GM23338 (cell line): ENCODE results near the gene ABCG8. TPM values are rescaled to one million over a fixed set of nuclear protein-coding genes. Genes with fewer than 3 reads are reported as not detected.

Source experiments
- ATAC-seq: fragments of 200-7000 bp; cut with Tn5 transposase; 3 replicates; pipeline ENCODE4 v1.9.1; 2020
- DNase-seq: peaks from one replicate; pipeline ENCODE4 v3.0.0-alpha.2; 2015; ENCODE audit warnings: low spot score
- H2AFZ ChIP-seq: fragments of 200-600 bp; sonication (generic); 2 replicates; pipeline ENCODE4 v1.8.0; 2016; ENCODE audit warnings: antibody characterized with exemption, mild to moderate bottlenecking, moderate library complexity
- H3F3A ChIP-seq: fragments of 200-600 bp; sonication (generic); replicated peaks from 2 replicates; pipeline ENCODE4 v1.8.0; 2017; ENCODE audit warnings: antibody characterized with exemption, mixed run types, low read depth
- H3K27ac ChIP-seq: fragments of 200-600 bp; sonication (generic); 2 replicates; pipeline ENCODE4 v1.6.1; 2016; ENCODE audit warnings: low read depth
- H3K27me3 ChIP-seq: fragments of 200-600 bp; sonication (generic); 2 replicates; pipeline ENCODE4 v1.8.0; 2016; ENCODE audit warnings: mild to moderate bottlenecking, mixed run types, moderate library complexity; ENCODE audit not compliant: insufficient read depth
- H3K36me3 ChIP-seq: fragments of 200-600 bp; sonication (generic); 2 replicates; pipeline ENCODE4 v1.8.0; 2016; ENCODE audit warnings: mild to moderate bottlenecking; ENCODE audit not compliant: insufficient read depth
- H3K4me1 ChIP-seq: fragments of 200-600 bp; sonication (generic); 2 replicates; pipeline ENCODE4 v1.8.0; 2016; ENCODE audit warnings: mild to moderate bottlenecking, moderate library complexity; ENCODE audit not compliant: insufficient read depth
- H3K4me2 ChIP-seq: fragments of 200-600 bp; sonication (generic); 2 replicates; pipeline ENCODE4 v1.7.1; 2017; ENCODE audit warnings: mixed run types
- H3K4me3 ChIP-seq: fragments of 200-600 bp; sonication (generic); 2 replicates; pipeline ENCODE4 v1.6.1; 2016; ENCODE audit warnings: mixed run types
- H3K79me2 ChIP-seq: fragments of 200-600 bp; sonication (generic); replicated peaks from 2 replicates; pipeline ENCODE4 v1.8.0; 2017; ENCODE audit warnings: mild to moderate bottlenecking; ENCODE audit not compliant: insufficient read depth
- H3K9me2 ChIP-seq: fragments of 200-600 bp; sonication (generic); 2 replicates; pipeline ENCODE4 v1.8.0; 2017; ENCODE audit not compliant: insufficient read depth
- H4K20me1 ChIP-seq: fragments of 200-600 bp; sonication (generic); replicated peaks from 2 replicates; pipeline ENCODE4 v1.8.0; 2017; ENCODE audit warnings: mild to moderate bottlenecking; ENCODE audit not compliant: insufficient read depth
- H3K27ac Mint-ChIP-seq: 2 replicates; pipeline ENCODE4 v1.8.0; 2020; ENCODE audit warnings: inconsistent platforms, mild to moderate bottlenecking, moderate library complexity, mixed read lengths
- H3K27me3 Mint-ChIP-seq: 3 replicates; pipeline ENCODE4 v1.8.0; 2022; ENCODE audit warnings: low read depth, mild to moderate bottlenecking, moderate library complexity, mixed read lengths, inconsistent platforms; ENCODE audit not compliant: insufficient read depth, poor library complexity
- H3K36me3 Mint-ChIP-seq: 3 replicates; pipeline ENCODE4 v1.8.0; 2021; ENCODE audit warnings: low read depth, mild to moderate bottlenecking, inconsistent platforms, moderate library complexity, mixed read lengths
- H3K4me1 Mint-ChIP-seq: 3 replicates; pipeline ENCODE4 v1.8.0; 2020; ENCODE audit warnings: mild to moderate bottlenecking, inconsistent platforms, mixed read lengths
- H3K4me3 Mint-ChIP-seq: 3 replicates; pipeline ENCODE4 v1.8.0; 2021; ENCODE audit warnings: moderate library complexity, mild to moderate bottlenecking, inconsistent platforms, mixed read lengths
- H3K9me3 Mint-ChIP-seq: 3 replicates; pipeline ENCODE4 v1.8.0; 2020; ENCODE audit warnings: moderate library complexity, mild to moderate bottlenecking, inconsistent platforms, mixed read lengths
- ETS1 ChIP-seq: IDR thresholded peaks from 2 replicates; pipeline ENCODE4 v1.6.1; 2016; ENCODE audit warnings: antibody characterized with exemption
- EZH2 ChIP-seq: fragments of 200-600 bp; sonication (generic); IDR thresholded peaks from one replicate; pipeline ENCODE4 v1.8.0; 2017; ENCODE audit warnings: antibody characterized with exemption, mild to moderate bottlenecking, low read depth; ENCODE audit not compliant: unreplicated experiment
- JUNB ChIP-seq: IDR thresholded peaks from one replicate; pipeline ENCODE4 v1.6.1; 2016; ENCODE audit warnings: antibody characterized with exemption; ENCODE audit not compliant: unreplicated experiment
- NANOG ChIP-seq: IDR thresholded peaks from 2 replicates; pipeline ENCODE4 v1.6.1; 2016; ENCODE audit warnings: antibody characterized with exemption, borderline replicate concordance
- POLR2AphosphoS5 ChIP-seq: IDR thresholded peaks from 2 replicates; pipeline ENCODE4 v1.6.1; 2016; ENCODE audit warnings: antibody characterized with exemption, low read depth
- STAT1 ChIP-seq: IDR thresholded peaks from one replicate; pipeline ENCODE4 v1.6.1; 2016; ENCODE audit warnings: antibody characterized with exemption; ENCODE audit not compliant: unreplicated experiment
- ZNF114 ChIP-seq: fragments of 250-450 bp; sonication (Bioruptor Pico); IDR thresholded peaks from 2 replicates; pipeline ENCODE4 v1.5.0; 2020; ENCODE audit warnings: mild to moderate bottlenecking, moderate library complexity
- polyA plus RNA-seq: library from polyadenylated mRNA; unstranded; fragments of >200 nt; fragmentation: Nextera tagmentation; extraction: Ambion mirVana; gene quantifications from 2 replicates; pipeline ENCODE4 v1.2.1, GENCODE V29; 2016
- total RNA-seq: library from RNA; depleted of rRNA; stranded (reverse); fragments of >200 nt; shearing (Covaris generic); gene quantifications from 2 replicates; pipeline ENCODE4 v1.2.3, GENCODE V29; 2014

The ABCG8 gene
- total and polyA plus RNA-seq, 2 experiments from 2014 or later: 0.19 to 0.35 TPM

GRCh38 chr2:43824951-43825493, 13.7 kb upstream of the ABCG8 start:
- Mint-ChIP-seq H3K9me3 (no peaks in the 10 kb centered on the region), H3K4me3 (no peak overlapping the region), H3K27me3 (peaks cover 3% of the 10 kb centered on the region), H3K4me1 (peaks cover 4% of the 10 kb centered on the region; the same call in 1 of the 3 replicates), H3K27ac (no peak overlapping the region), H3K36me3 (no peaks in the 10 kb centered on the region)
- H3K4me2 ChIP-seq: no peak overlapping the region
- ATAC-seq (no peak), DNase-seq (no peak)
- TF ChIP-seq POLR2AphosphoS5 (no peak), NANOG (no peak)
- peaks cover 4% of the 10 kb centered on the region for H3K27me3 ChIP-seq
- no peaks in the 10 kb centered on the region for H3K9me2 ChIP-seq
- 0 out of 2 replicates have a peak overlapping the region, but pooled peaks have one; percentile 10 for H2AFZ ChIP-seq
- H3K79me2 ChIP-seq: no peaks in the 10 kb centered on the region
- H3F3A ChIP-seq: no peaks in the 10 kb centered on the region
- no peaks in the 10 kb centered on the region for H3K36me3 ChIP-seq
- H3K4me3 ChIP-seq: no peak overlapping the region
- H3K27ac ChIP-seq: no peak overlapping the region
- H4K20me1 ChIP-seq: no peaks in the 10 kb centered on the region
- no peaks in the 10 kb centered on the region for H3K4me1 ChIP-seq

GRCh38 chr2:43825841-43826240, 12.9 kb upstream of the ABCG8 start:
- no peak overlapping the region for H3K4me2 ChIP-seq
- ATAC-seq: no peak
- Mint-ChIP-seq H3K4me1 (peaks cover 4% of the 10 kb centered on the region; the same call in 1 of the 3 replicates), H3K9me3 (no peaks in the 10 kb centered on the region), H3K36me3 (no peaks in the 10 kb centered on the region), H3K4me3 (no peak overlapping the region), H3K27me3 (peaks cover 5% of the 10 kb centered on the region), H3K27ac (no peak overlapping the region)
- H3K4me1 ChIP-seq: no peaks in the 10 kb centered on the region
- no peak overlapping the region for H2AFZ ChIP-seq
- no peak for DNase-seq
- peaks cover 11% of the 10 kb centered on the region for H3K27me3 ChIP-seq
- TF ChIP-seq ETS1: no peak
- TF ChIP-seq JUNB: no peak
- no peaks in the 10 kb centered on the region for H3F3A ChIP-seq
- H3K27ac ChIP-seq: no peak overlapping the region
- no peaks in the 10 kb centered on the region for H3K36me3 ChIP-seq
- no peak overlapping the region for H3K4me3 ChIP-seq
- H3K79me2 ChIP-seq: no peaks in the 10 kb centered on the region
- H3K9me2 ChIP-seq: no peaks in the 10 kb centered on the region
- no peaks in the 10 kb centered on the region for H4K20me1 ChIP-seq

- H2AFZ ChIP-seq: peak overlapping the region; percentile 47; the same call in 1 of the 2 replicates
- H3K4me2 ChIP-seq: no peak overlapping the region
- Mint-ChIP-seq H3K4me1 (peaks cover 7% of the 10 kb centered on the region), H3K27ac (no peak overlapping the region), H3K36me3 (no peaks in the 10 kb centered on the region), H3K9me3 (no peaks in the 10 kb centered on the region), H3K27me3 (peaks cover 9% of the 10 kb centered on the region), H3K4me3 (no peak overlapping the region)
- no peaks in the 10 kb centered on the region for H3K4me1 ChIP-seq
- no peaks in the 10 kb centered on the region for H3K36me3 ChIP-seq
- H4K20me1 ChIP-seq: no peaks in the 10 kb centered on the region
- no peak for TF ChIP-seq NANOG
- no peak for TF ChIP-seq EZH2
- no peak for TF ChIP-seq STAT1
- no peak for TF ChIP-seq ZNF114 (CRISPR knock-in tag)
- no peaks in the 10 kb centered on the region for H3K79me2 ChIP-seq
- no peak overlapping the region for H3K27ac ChIP-seq
- H3K9me2 ChIP-seq: no peaks in the 10 kb centered on the region
- ATAC-seq: no peak
- H3F3A ChIP-seq: no peaks in the 10 kb centered on the region
- no peak overlapping the region for H3K4me3 ChIP-seq
- DNase-seq: no peak
- H3K27me3 ChIP-seq: peaks cover 18% of the 10 kb centered on the region
These were observed 12.2 kb upstream of the ABCG8 start for GRCh38 chr2:43826305-43827250.
